GM12872 (cell line): ENCODE measurements around the gene AGAP1.

Source experiments
- CTCF ChIP-seq: IDR thresholded peaks from 3 replicates; pipeline ENCODE4 v1.5.1; 2011; ENCODE audit warnings: low read depth, mild to moderate bottlenecking, low read length, moderate library complexity; ENCODE audit not compliant: insufficient read depth

The AGAP1 gene

GRCh38 chr2:236012155-236012554, 518.3 kb downstream of the AGAP1 start:
- no peak for TF ChIP-seq CTCF

GRCh38 chr2:236014408-236015131, 520.7 kb downstream of the AGAP1 start:
- TF ChIP-seq CTCF, result no peak

- no peak for TF ChIP-seq CTCF
Measured at GRCh38 chr2:236015171-236015570, 521.3 kb downstream of the AGAP1 start.

- no peak for TF ChIP-seq CTCF
Measured at GRCh38 chr2:236016496-236016895, 522.7 kb downstream of the AGAP1 start.

- no peak for TF ChIP-seq CTCF
Measured at GRCh38 chr2:236017446-236017845, 523.6 kb downstream of the AGAP1 start.

- no peak for TF ChIP-seq CTCF
Measured at GRCh38 chr2:236019434-236019833, 525.6 kb downstream of the AGAP1 start.

- TF ChIP-seq CTCF, result no peak
Measured at GRCh38 chr2:236021499-236022057, 527.7 kb downstream of the AGAP1 start.
